ENCODE data around the gene SRGAP3.

Gene SRGAP3

GRCh38 chr3:9021271-9022009, 228.0 kb downstream of the SRGAP3 start:
- TF ChIP-seq OSR2 (tag by site-specific recombination; IDR thresholded peaks at IDR 0.05) (no peak), ZNF792 (tag by site-specific recombination; IDR thresholded peaks at IDR 0.05) (no peak), KLF1 (tag by site-specific recombination; IDR thresholded peaks at IDR 0.05) (no peak), ZNF501 (tag by site-specific recombination; IDR thresholded peaks at IDR 0.05) (no peak), ZNF654 (tag by site-specific recombination; IDR thresholded peaks at IDR 0.05; ENCODE audit: low read depth) (no peak), ZNF174 (tag by site-specific recombination; IDR thresholded peaks at IDR 0.05) (no peak), ZNF280C (tag by site-specific recombination; IDR thresholded peaks at IDR 0.05) (no peak), ZNF10 (tag by site-specific recombination; IDR thresholded peaks at IDR 0.05) (no peak), ZNF433 (tag by site-specific recombination; IDR thresholded peaks at IDR 0.05; ENCODE audit: low read depth) (no peak), ZNF248 (tag by site-specific recombination; IDR thresholded peaks at IDR 0.05) (no peak)
- POLR2A ChIA-PET: no interaction called here
- Histone ChIP-seq H3K36me3 (ENCODE audit: control insufficient read depth in 2 of 2, insufficient read depth in 1 of 2, low read length in 2 of 2) (no peaks in the 10 kb centered on the region), H3K27ac (ENCODE audit: extremely low read depth, low read depth, low read length) (no peak overlapping the region), H3K4me3 (ENCODE audit: low read depth, low read length) (no peak overlapping the region), H3K4me1 (ENCODE audit: control insufficient read depth, insufficient read depth, low read length) (no peaks in the 10 kb centered on the region), H3K9me3 (ENCODE audit: control insufficient read depth, insufficient read depth, low read depth, low read length) (no peaks in the 10 kb centered on the region)
- CTCF ChIA-PET: interaction anchor here (1.5 kb wide), 1 partner anchor 33 kb away, joined by 9 read pairs; no protein-coding TSS in a partner anchor

GRCh38 chr3:9020426-9020825, 229.0 kb downstream of the SRGAP3 start:
- Histone ChIP-seq H3K36me3 (ENCODE audit: control insufficient read depth in 2 of 2, insufficient read depth in 1 of 2, low read length in 2 of 2) (no peaks in the 10 kb centered on the region), H3K4me1 (ENCODE audit: control insufficient read depth, insufficient read depth, low read length) (no peaks in the 10 kb centered on the region), H3K9me3 (ENCODE audit: control insufficient read depth, insufficient read depth, low read depth, low read length) (no peaks in the 10 kb centered on the region), H3K27ac (ENCODE audit: extremely low read depth, low read depth, low read length) (no peak overlapping the region), H3K4me3 (ENCODE audit: low read depth, low read length) (no peak overlapping the region)
- ChIA-PET POLR2A (no interaction called here), CTCF (interaction anchor here (1.5 kb wide), 1 partner anchor 32 kb away, joined by 9 read pairs; no protein-coding TSS in a partner anchor)
- no peak for TF ChIP-seq ZNF670 (tag by site-specific recombination; IDR thresholded peaks at IDR 0.05; ENCODE audit: low read depth)
- TF ChIP-seq ZNF677 (tag by site-specific recombination; IDR thresholded peaks at IDR 0.05): no peak
- TF ChIP-seq ZNF580 (tag by site-specific recombination; IDR thresholded peaks at IDR 0.05): no peak
- no peak for TF ChIP-seq ZNF354C (tag by site-specific recombination; IDR thresholded peaks at IDR 0.05; ENCODE audit: borderline replicate concordance, low read depth)
- TF ChIP-seq PRDM1 (tag by site-specific recombination; IDR thresholded peaks at IDR 0.05): no peak
- TF ChIP-seq ZNF549 (tag by site-specific recombination; IDR thresholded peaks at IDR 0.05): no peak
- TF ChIP-seq ZNF24 (tag by site-specific recombination; IDR thresholded peaks at IDR 0.05): no peak

GRCh38 chr3:9019259-9019961, 230.0 kb downstream of the SRGAP3 start:
- Histone ChIP-seq H3K4me1 (ENCODE audit: control insufficient read depth, insufficient read depth, low read length) (no peaks in the 10 kb centered on the region), H3K27ac (ENCODE audit: extremely low read depth, low read depth, low read length) (no peak overlapping the region), H3K9me3 (ENCODE audit: control insufficient read depth, insufficient read depth, low read depth, low read length) (no peaks in the 10 kb centered on the region), H3K36me3 (ENCODE audit: control insufficient read depth in 2 of 2, insufficient read depth in 1 of 2, low read length in 2 of 2) (no peaks in the 10 kb centered on the region), H3K4me3 (ENCODE audit: low read depth, low read length) (no peak overlapping the region)
- ChIA-PET CTCF (no interaction called here), POLR2A (no interaction called here)
- TF ChIP-seq ZBTB21 (tag by site-specific recombination; IDR thresholded peaks at IDR 0.05) (no peak), PRDM10 (tag by site-specific recombination; IDR thresholded peaks at IDR 0.05) (0 out of 2 replicates have a peak, but pooled peaks have one; percentile 12), REST (tag by site-specific recombination; IDR thresholded peaks at IDR 0.05) (no peak), ZNF350 (tag by site-specific recombination; IDR thresholded peaks at IDR 0.05) (no peak), ZNF423 (tag by site-specific recombination; IDR thresholded peaks at IDR 0.05) (no peak)
